Mucosa of descending colon (tissue), 3 donors: Measurements from ENCODE around the gene PTPRT. TPM values are rescaled to one million over a fixed set of nuclear protein-coding genes. Genes with fewer than 3 reads are reported as not detected.
A peak's percentile ranks its signal among the peaks of the same experiment; 100 is the strongest.
"Not testable (repeated sequence)": the region's sequence is repeated elsewhere in the genome, so short reads cannot be mapped to it uniquely, and the experiment has no call there.

Experiments
- ATAC-seq: fragments of 200-7000 bp; cut with Tn5 transposase; one replicate; pipeline ENCODE4 v1.9.1; 2020; ENCODE audit warnings: mild to moderate bottlenecking, moderate library complexity
- DNase-seq, 3 donors: peaks; one replicate each; pipeline ENCODE4 v3.0.0-alpha.2; 2020
- H3K36me3 ChIP-seq: fragments of 200-600 bp; one replicate; pipeline ENCODE4 v1.8.0; 2021; ENCODE audit warnings: low read depth, mild to moderate bottlenecking
- H3K4me1 ChIP-seq: fragments of 200-600 bp; one replicate; pipeline ENCODE4 v1.8.0; 2021; ENCODE audit warnings: low read depth, mild to moderate bottlenecking
- H3K4me3 ChIP-seq: fragments of 200-600 bp; one replicate; pipeline ENCODE4 v1.8.0; 2021; ENCODE audit warnings: mild to moderate bottlenecking
- H3K9me3 ChIP-seq: fragments of 200-600 bp; one replicate; pipeline ENCODE4 v1.8.0; 2021; ENCODE audit warnings: mild to moderate bottlenecking
- intact Hi-C, 2 donors: fragments of 100-400 bp; cut with DNase I in 1 of 2; cut with micrococcal nuclease in 1 of 2; formaldehyde crosslinking; loops; one replicate each; pipeline versions ENCODE4 v1.11.0 to v1.11.1; 2022; cut with DNase I, micrococcal nuclease
- total RNA-seq, 3 donors: library from RNA; stranded (reverse); fragmentation: NEBNext Ultra II Directional in 2 of 3; extraction: Animal tissue kit (Norgen Biotek cat#: 25700) in 2 of 3; gene quantifications; one replicate each; pipeline versions ENCODE4 v1.2.1 to v1.2.4, GENCODE V29; 2021 to 2023
- TF ChIP-seq, protein P1 (sequence below): fragments of 200-600 bp; IDR thresholded peaks from one replicate; pipeline ENCODE4 v1.8.0; 2022; ENCODE audit warnings: antibody characterized with exemption, mild to moderate bottlenecking
- donor health status: DM: no; HTN: no; CAD: no; lungs with moderate emphysema.
- donor health status: DM: no; HTN: no; CAD: no.
- donor health status: DM: no; HTN: yes; CAD: no.

Gene PTPRT
- total RNA-seq, 3 donors from 2014 or later = 0.19 to 0.43 (median 0.38) TPM

DNA sequence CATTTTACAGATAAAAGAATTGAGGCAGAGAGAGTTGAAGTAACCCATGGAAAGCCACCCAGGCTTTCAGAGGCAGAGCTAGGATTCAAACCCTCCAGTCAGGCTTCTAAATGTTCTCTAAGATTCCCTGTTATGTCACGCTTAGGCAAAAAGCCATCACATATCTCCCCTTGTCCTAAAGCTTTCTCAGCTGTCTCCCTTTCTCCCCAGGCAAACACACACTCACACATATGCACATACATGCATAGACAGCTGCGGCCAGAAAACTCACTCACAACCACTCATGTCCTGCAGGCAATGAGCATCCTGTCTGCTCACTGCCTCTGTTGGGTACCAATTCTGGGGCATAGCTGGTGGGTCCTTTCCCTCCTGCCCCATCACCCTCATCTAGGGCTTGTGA lies 975.6 kb downstream of the PTPRT start:
- intact Hi-C loops = no loop called here
- TF ChIP-seq, protein P1, sequence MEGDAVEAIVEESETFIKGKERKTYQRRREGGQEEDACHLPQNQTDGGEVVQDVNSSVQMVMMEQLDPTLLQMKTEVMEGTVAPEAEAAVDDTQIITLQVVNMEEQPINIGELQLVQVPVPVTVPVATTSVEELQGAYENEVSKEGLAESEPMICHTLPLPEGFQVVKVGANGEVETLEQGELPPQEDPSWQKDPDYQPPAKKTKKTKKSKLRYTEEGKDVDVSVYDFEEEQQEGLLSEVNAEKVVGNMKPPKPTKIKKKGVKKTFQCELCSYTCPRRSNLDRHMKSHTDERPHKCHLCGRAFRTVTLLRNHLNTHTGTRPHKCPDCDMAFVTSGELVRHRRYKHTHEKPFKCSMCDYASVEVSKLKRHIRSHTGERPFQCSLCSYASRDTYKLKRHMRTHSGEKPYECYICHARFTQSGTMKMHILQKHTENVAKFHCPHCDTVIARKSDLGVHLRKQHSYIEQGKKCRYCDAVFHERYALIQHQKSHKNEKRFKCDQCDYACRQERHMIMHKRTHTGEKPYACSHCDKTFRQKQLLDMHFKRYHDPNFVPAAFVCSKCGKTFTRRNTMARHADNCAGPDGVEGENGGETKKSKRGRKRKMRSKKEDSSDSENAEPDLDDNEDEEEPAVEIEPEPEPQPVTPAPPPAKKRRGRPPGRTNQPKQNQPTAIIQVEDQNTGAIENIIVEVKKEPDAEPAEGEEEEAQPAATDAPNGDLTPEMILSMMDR = no peak
- no peak for DNase-seq
- Histone ChIP-seq H3K9me3 (no peaks in the 10 kb centered on the region), H3K36me3 (no peaks in the 10 kb centered on the region), H3K4me3 (no peak overlapping the region), H3K4me1 (no peaks in the 10 kb centered on the region)
- no peak for ATAC-seq

GRCh38 chr20:42212391-42212790 lies 977.3 kb downstream of the PTPRT start:
- ATAC-seq = no peak
- intact Hi-C loops = no loop called here
- TF ChIP-seq, protein P1 = no peak

GRCh38 chr20:42206557-42206956 lies 983.1 kb downstream of the PTPRT start:
- intact Hi-C loops, H3K9me3 ChIP-seq, ATAC-seq: not testable (repeated sequence)

More at GRCh38 chr20:42212391-42212790, 977.3 kb downstream of the PTPRT start:
- no peaks in the 10 kb centered on the region for H3K36me3 ChIP-seq
- no peak overlapping the region for H3K4me3 ChIP-seq
- no peak for DNase-seq
- H3K9me3 ChIP-seq = no peaks in the 10 kb centered on the region
- no peaks in the 10 kb centered on the region for H3K4me1 ChIP-seq

GRCh38 chr20:42204109-42204660 lies 985.5 kb downstream of the PTPRT start:
- DNase-seq = peak in 1 of 3 donors; percentile 7
- TF ChIP-seq, protein P1 = no peak
- ATAC-seq = no peak
- intact Hi-C loops = loop anchor here in 1 of 2 donors (5.0 kb wide), 1 partner anchor 983 kb away; the partner anchor contains the start of gene PTPRT
- Histone ChIP-seq H3K4me3 (no peak overlapping the region), H3K4me1 (no peaks in the 10 kb centered on the region), H3K9me3 (no peaks in the 10 kb centered on the region), H3K36me3 (no peaks in the 10 kb centered on the region)

More at GRCh38 chr20:42206557-42206956, 983.1 kb downstream of the PTPRT start:
- H3K4me3 ChIP-seq, DNase-seq, H3K36me3 ChIP-seq, H3K4me1 ChIP-seq: not testable (repeated sequence)

DNA sequence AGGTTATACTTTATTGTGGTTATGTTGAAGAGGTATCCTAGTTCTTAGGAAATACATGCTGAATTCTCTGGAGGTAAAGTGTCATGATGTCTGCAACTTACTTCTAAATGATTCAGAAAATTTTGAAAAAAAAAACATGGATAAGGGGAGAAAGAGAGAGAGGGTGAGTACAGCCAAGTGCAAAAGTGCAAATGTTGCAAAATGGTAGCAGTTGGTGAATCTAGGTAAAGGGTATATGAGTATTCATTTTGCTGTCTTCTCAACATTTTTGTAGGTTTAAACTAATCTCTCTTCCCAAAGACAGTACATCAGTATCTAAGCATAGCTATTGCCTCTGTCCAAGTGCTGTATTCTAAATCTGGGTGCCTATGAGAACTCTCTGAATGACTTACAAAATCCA lies 992.1 kb downstream of the PTPRT start:
- no peak for DNase-seq
- no peaks in the 10 kb centered on the region for H3K36me3 ChIP-seq
- no peaks in the 10 kb centered on the region for H3K9me3 ChIP-seq
- ATAC-seq = no peak
- TF ChIP-seq, protein P1 = no peak
- no peaks in the 10 kb centered on the region for H3K4me1 ChIP-seq
- no peak overlapping the region for H3K4me3 ChIP-seq
- intact Hi-C loops = no loop called here

DNA sequence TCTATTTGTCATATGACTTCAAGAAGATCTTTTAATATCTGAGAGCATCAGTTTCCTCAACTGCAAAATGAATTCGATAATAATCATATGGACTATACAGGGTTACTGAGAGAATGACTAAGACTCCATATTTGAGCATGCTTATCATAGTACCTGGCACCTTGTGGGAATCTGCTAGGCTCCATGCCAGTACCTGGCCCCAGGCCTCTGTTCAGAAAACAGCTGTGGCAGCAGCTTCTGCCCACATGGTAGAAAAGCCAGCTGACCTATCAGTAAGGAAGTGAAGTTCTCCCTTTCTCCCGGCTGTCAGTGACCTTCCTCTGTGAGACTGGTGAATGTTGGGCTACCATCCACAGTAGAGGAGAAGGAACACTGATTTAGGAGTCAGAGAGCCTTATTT lies 996.6 kb downstream of the PTPRT start:
- intact Hi-C loops = no loop called here
- Histone ChIP-seq H3K4me1 (no peaks in the 10 kb centered on the region), H3K4me3 (no peak overlapping the region), H3K9me3 (no peaks in the 10 kb centered on the region), H3K36me3 (no peaks in the 10 kb centered on the region)
- DNase-seq (no peak), ATAC-seq (no peak)
- TF ChIP-seq, protein P1 = no peak
